HEK293 (cell line): ENCODE measurements around the gene DDX56.
A peak's percentile ranks its signal among the peaks of the same experiment; 100 is the strongest.

ENCODE experiments used
- CTCF ChIA-PET: fragments of 350-600 bp; formaldehyde crosslinking; extraction: SDS; loops from one replicate; lab custom pipeline; 2021; ENCODE audit warnings: antibody characterized with exemption; lab: Yijun Ruan, JAX
- POLR2A ChIA-PET: fragments of 300-600 bp; formaldehyde crosslinking; extraction: SDS; loops from one replicate; lab custom pipeline; 2020; ENCODE audit warnings: antibody characterized with exemption, inconsistent platforms; lab: Yijun Ruan, JAX
- H3K27ac ChIP-seq: fragments of 200-500 bp; sonication (Bioruptor generic); 2 replicates; pipeline ENCODE4 v1.5.1; 2014; ENCODE audit warnings: low read depth, low read length, control low read depth, inconsistent platforms; ENCODE audit errors: extremely low read depth
- H3K36me3 ChIP-seq, 2 experiments: fragments of 200-500 bp in 1 of 2; sonication (Bioruptor generic) in 1 of 2; 1 replicate in 1 of 2; 2 replicates in 1 of 2; pipeline ENCODE4 v1.5.1; 2014 to 2017; ENCODE audit warnings: inconsistent platforms in 2 of 2, low read length in 2 of 2; ENCODE audit not compliant: control insufficient read depth in 2 of 2, insufficient read depth in 1 of 2
- H3K4me1 ChIP-seq: fragments of 200-500 bp; sonication (Bioruptor generic); 2 replicates; pipeline ENCODE4 v1.5.1; 2014; ENCODE audit warnings: mild to moderate bottlenecking, low read length, inconsistent platforms; ENCODE audit not compliant: control insufficient read depth, insufficient read depth
- H3K4me3 ChIP-seq: 2 replicates; pipeline ENCODE4 v1.5.1; 2011; ENCODE audit warnings: low read depth, mild to moderate bottlenecking, control low read depth, low read length, moderate library complexity
- H3K9me3 ChIP-seq: fragments of 200-500 bp; sonication (Bioruptor generic); 2 replicates; pipeline ENCODE4 v1.5.1; 2014; ENCODE audit warnings: low read depth, low read length, inconsistent platforms; ENCODE audit not compliant: control insufficient read depth, insufficient read depth
- BCL11A ChIP-seq: fragments of 450-650 bp; formaldehyde crosslinking; IDR thresholded peaks from 2 replicates; pipeline ENCODE4 v1.5.1; 2016; ENCODE audit warnings: low read depth, missing biosample characterization, missing genetic modification characterization
- GLI2 ChIP-seq: fragments of 450-650 bp; formaldehyde crosslinking; IDR thresholded peaks from 2 replicates; pipeline ENCODE4; 2017; ENCODE audit warnings: missing biosample characterization, missing genetic modification characterization, low read depth, borderline replicate concordance
- KLF16 ChIP-seq: fragments of 450-650 bp; formaldehyde crosslinking; IDR thresholded peaks from 2 replicates; pipeline ENCODE4 v1.5.1; 2017; ENCODE audit warnings: missing biosample characterization, missing genetic modification characterization
- OSR2 ChIP-seq: fragments of 450-650 bp; formaldehyde crosslinking; IDR thresholded peaks from 2 replicates; pipeline ENCODE4 v1.5.1; 2016; ENCODE audit warnings: missing biosample characterization, missing genetic modification characterization
- ZBTB48 ChIP-seq: fragments of 450-650 bp; formaldehyde crosslinking; IDR thresholded peaks from 2 replicates; pipeline ENCODE4 v1.5.1; 2016; ENCODE audit warnings: missing biosample characterization, missing genetic modification characterization
- ZFHX2 ChIP-seq: fragments of 450-650 bp; formaldehyde crosslinking; conservative IDR thresholded peaks from 2 replicates; pipeline ENCODE4 v1.5.1; 2016; ENCODE audit warnings: missing biosample characterization, missing genetic modification characterization
- ZNF157 ChIP-seq: fragments of 450-650 bp; formaldehyde crosslinking; IDR thresholded peaks from 2 replicates; pipeline ENCODE4 v1.5.1; 2016; ENCODE audit warnings: missing biosample characterization, missing genetic modification characterization
- ZNF169 ChIP-seq: fragments of 450-650 bp; formaldehyde crosslinking; IDR thresholded peaks from 2 replicates; pipeline ENCODE4 v1.5.1; 2016; ENCODE audit warnings: missing biosample characterization, missing genetic modification characterization
- ZNF23 ChIP-seq: fragments of 450-650 bp; formaldehyde crosslinking; IDR thresholded peaks from 2 replicates; pipeline ENCODE4 v1.5.1; 2016; ENCODE audit warnings: missing biosample characterization, missing genetic modification characterization, borderline replicate concordance
- ZNF24 ChIP-seq: fragments of 450-650 bp; formaldehyde crosslinking; IDR thresholded peaks from 2 replicates; pipeline ENCODE4 v1.5.1; 2016; ENCODE audit warnings: missing biosample characterization, missing genetic modification characterization
- ZNF266 ChIP-seq: fragments of 450-650 bp; formaldehyde crosslinking; IDR thresholded peaks from 2 replicates; pipeline ENCODE4 v1.5.1; 2016; ENCODE audit warnings: missing biosample characterization, missing genetic modification characterization, low read depth
- ZNF391 ChIP-seq: fragments of 450-650 bp; formaldehyde crosslinking; IDR thresholded peaks from 2 replicates; pipeline ENCODE4 v1.5.1; 2016; ENCODE audit warnings: low read depth, missing biosample characterization, missing genetic modification characterization, borderline replicate concordance
- ZNF660 ChIP-seq: fragments of 450-650 bp; IDR thresholded peaks from 2 replicates; pipeline ENCODE4 v1.5.1; 2018; ENCODE audit warnings: missing biosample characterization, mild to moderate bottlenecking, missing genetic modification characterization
- ZNF776 ChIP-seq: fragments of 450-650 bp; formaldehyde crosslinking; IDR thresholded peaks from 2 replicates; pipeline ENCODE4 v1.5.0; 2017; ENCODE audit warnings: missing biosample characterization, missing genetic modification characterization, borderline replicate concordance
- ZSCAN30 ChIP-seq: fragments of 450-650 bp; IDR thresholded peaks from 2 replicates; pipeline ENCODE4 v1.5.1; 2018; ENCODE audit warnings: missing biosample characterization, mild to moderate bottlenecking, missing genetic modification characterization, moderate library complexity
- TF ChIP-seq, protein P1 (sequence below): IDR thresholded peaks from 2 replicates; pipeline ENCODE4 v1.6.1; 2011; ENCODE audit warnings: mild to moderate bottlenecking, low read depth, low read length, borderline replicate concordance
- TF ChIP-seq, protein P2 (sequence below): fragments of 450-650 bp; formaldehyde crosslinking; IDR thresholded peaks from 2 replicates; pipeline ENCODE4 v1.5.1; 2016; ENCODE audit warnings: missing biosample characterization, missing genetic modification characterization, borderline replicate concordance
- TF ChIP-seq, protein P3 (sequence below): fragments of 450-650 bp; formaldehyde crosslinking; conservative IDR thresholded peaks from 2 replicates; pipeline ENCODE4 v1.5.1; 2016; ENCODE audit warnings: low read depth, missing biosample characterization, missing genetic modification characterization
- TF ChIP-seq, protein P4 (sequence below): sonication (generic); formaldehyde crosslinking; IDR thresholded peaks from 2 replicates; pipeline ENCODE4 v1.8.1; 2022; ENCODE audit warnings: mild to moderate bottlenecking, moderate library complexity, missing genetic modification reagents
- TF ChIP-seq, protein P5 (sequence below): fragments of 450-650 bp; formaldehyde crosslinking; IDR thresholded peaks from 2 replicates; pipeline ENCODE4 v1.5.1; 2016; ENCODE audit warnings: missing biosample characterization, missing genetic modification characterization
- TF ChIP-seq, protein P6 (sequence below): fragments of 450-650 bp; formaldehyde crosslinking; IDR thresholded peaks from 2 replicates; pipeline ENCODE4 v1.5.1; 2016; ENCODE audit warnings: missing biosample characterization, missing genetic modification characterization

The DDX56 gene

DNA sequence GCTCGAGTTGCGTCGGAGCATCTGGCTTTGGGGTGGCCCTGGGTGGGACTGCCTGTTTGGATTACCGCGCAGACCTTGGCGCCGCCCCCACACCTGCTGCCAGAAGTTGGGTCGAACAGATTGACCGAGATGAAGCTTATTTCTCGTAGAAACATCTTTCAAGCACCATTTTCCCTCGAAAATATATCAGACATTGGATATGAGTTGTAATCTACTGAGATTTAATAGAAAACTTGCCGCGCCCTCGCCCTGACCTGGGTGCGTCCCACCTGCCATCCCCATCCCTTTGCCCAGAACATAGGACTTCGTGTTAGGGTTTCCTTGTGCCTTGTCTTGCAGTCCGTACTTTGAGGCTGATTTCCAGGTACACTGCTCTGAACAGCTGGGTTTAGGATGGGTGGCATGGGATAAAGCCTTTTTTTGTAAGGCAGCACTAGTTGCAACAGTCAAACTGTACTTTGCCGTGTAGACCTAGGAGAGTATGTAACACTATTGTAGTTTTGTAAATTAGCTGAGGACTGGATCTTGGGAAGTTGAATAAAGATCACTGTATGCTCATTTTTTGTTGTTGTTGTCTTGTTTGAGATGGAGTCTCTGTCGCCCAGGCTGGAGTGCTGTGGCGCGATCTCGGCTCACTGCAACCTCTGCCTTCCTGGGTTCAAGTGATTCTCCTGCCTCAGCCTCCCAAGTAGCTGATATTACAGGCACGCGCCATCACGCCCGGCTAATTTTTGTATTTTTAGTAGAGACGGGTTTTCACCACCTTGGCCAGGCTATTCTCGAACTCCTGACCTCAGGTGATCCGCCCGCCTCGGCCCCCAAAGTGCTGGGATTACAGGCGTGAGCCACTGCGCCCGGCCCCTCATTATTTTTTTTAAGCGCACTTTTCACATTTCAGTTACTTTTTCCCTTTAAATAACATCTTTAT lies 33.7 kb upstream of the DDX56 start (continued):
- TF ChIP-seq, protein P1, sequence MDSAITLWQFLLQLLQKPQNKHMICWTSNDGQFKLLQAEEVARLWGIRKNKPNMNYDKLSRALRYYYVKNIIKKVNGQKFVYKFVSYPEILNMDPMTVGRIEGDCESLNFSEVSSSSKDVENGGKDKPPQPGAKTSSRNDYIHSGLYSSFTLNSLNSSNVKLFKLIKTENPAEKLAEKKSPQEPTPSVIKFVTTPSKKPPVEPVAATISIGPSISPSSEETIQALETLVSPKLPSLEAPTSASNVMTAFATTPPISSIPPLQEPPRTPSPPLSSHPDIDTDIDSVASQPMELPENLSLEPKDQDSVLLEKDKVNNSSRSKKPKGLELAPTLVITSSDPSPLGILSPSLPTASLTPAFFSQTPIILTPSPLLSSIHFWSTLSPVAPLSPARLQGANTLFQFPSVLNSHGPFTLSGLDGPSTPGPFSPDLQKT = no peak
- TF ChIP-seq ZNF391 (tag by site-specific recombination) (0 out of 2 replicates have a peak, but pooled peaks have one; percentile 33), ZNF24 (0 out of 2 replicates have a peak, but pooled peaks have one; percentile 20)
- TF ChIP-seq, protein P2, sequence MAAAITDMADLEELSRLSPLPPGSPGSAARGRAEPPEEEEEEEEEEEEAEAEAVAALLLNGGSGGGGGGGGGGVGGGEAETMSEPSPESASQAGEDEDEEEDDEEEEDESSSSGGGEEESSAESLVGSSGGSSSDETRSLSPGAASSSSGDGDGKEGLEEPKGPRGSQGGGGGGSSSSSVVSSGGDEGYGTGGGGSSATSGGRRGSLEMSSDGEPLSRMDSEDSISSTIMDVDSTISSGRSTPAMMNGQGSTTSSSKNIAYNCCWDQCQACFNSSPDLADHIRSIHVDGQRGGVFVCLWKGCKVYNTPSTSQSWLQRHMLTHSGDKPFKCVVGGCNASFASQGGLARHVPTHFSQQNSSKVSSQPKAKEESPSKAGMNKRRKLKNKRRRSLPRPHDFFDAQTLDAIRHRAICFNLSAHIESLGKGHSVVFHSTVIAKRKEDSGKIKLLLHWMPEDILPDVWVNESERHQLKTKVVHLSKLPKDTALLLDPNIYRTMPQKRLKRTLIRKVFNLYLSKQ (tag by site-specific recombination) = no peak
- TF ChIP-seq, protein P3, sequence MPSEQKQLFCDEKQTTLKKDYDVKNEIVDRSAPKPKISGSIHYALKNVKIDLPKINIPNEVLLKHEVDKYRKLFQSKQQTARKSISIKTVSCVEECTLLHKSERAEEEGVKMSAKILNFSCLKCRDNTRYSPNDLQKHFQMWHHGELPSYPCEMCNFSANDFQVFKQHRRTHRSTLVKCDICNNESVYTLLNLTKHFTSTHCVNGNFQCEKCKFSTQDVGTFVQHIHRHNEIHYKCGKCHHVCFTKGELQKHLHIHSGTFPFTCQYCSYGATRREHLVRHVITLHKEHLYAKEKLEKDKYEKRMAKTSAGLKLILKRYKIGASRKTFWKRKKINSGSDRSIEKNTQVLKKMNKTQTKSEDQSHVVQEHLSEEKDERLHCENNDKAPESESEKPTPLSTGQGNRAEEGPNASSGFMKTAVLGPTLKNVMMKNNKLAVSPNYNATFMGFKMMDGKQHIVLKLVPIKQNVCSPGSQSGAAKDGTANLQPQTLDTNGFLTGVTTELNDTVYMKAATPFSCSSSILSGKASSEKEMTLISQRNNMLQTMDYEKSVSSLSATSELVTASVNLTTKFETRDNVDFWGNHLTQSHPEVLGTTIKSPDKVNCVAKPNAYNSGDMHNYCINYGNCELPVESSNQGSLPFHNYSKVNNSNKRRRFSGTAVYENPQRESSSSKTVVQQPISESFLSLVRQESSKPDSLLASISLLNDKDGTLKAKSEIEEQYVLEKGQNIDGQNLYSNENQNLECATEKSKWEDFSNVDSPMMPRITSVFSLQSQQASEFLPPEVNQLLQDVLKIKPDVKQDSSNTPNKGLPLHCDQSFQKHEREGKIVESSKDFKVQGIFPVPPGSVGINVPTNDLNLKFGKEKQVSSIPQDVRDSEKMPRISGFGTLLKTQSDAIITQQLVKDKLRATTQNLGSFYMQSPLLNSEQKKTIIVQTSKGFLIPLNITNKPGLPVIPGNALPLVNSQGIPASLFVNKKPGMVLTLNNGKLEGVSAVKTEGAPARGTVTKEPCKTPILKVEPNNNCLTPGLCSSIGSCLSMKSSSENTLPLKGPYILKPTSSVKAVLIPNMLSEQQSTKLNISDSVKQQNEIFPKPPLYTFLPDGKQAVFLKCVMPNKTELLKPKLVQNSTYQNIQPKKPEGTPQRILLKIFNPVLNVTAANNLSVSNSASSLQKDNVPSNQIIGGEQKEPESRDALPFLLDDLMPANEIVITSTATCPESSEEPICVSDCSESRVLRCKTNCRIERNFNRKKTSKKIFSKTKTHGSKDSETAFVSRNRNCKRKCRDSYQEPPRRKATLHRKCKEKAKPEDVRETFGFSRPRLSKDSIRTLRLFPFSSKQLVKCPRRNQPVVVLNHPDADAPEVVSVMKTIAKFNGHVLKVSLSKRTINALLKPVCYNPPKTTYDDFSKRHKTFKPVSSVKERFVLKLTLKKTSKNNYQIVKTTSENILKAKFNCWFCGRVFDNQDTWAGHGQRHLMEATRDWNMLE (tag by site-specific recombination) = no peak

DNA sequence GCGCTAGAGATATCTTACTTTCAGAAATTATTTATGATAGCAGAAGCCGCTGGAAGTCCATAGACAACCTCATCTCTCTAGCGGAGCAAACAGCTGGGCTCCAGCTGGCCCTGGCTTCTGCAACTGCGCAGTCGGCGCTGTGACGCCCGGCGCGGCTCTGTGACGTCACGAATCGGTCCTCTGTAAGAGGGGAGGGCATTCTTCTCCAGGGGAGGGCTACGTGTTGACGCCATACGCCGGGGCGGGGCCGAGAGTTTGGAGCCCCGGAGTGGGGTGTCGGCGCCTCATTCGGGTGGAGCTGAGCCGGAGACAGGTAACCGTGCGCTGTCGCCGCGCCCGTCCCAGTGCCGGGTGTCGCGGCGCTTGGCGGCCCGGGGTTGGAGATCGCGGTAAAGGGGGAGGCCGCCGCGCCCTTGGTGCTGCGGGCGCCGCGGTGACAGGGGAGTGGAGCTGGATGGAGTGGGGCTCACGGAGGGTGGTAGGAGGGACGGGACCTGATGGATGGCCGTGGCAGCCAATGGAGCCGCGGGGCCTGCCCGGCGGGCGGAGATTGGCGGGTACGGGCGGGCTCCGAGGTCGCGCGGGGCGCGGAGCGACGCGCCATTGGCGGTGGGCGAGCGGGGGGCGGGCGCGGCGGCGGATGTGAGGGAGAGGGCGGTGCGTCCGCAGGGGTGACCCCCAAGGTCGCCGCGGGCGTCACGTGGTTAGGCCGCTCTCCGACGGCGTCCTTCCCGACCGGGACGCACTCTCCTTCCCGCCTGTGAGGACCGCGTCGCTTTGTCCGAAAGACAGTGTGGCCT lies 32.8 kb upstream of the DDX56 start, which contains the start of gene OGDH:
Gene OGDH, plus strand, starts transcription at position 287 of the 800 bp plus-strand sequence. CDS start 17,717 bp downstream, outside the sequence.
- no peaks in the 10 kb centered on the region for H3K4me1 ChIP-seq
- CTCF ChIA-PET = interaction anchor here (1.0 to 1.5 kb wide), 2 partner anchors 11 to 241 kb away, joined by 3 to 5 read pairs; partner anchors contain the start of gene H2AZ2
- POLR2A ChIA-PET = interaction anchor here (0.6 to 2.4 kb wide), 28 partner anchors 13 to 419 kb away, joined by 3 to 14 read pairs (median 4); partner anchors contain the start of genes DDX56, H2AZ2, PURB and TMED4
- H3K4me3 ChIP-seq = peak within 1 kb of the TSS; percentile 98
- H3K9me3 ChIP-seq = no peaks in the 10 kb centered on the region
- no peaks in the 10 kb centered on the region for H3K36me3 ChIP-seq
- peak within 1 kb of the TSS; percentile 86 for H3K27ac ChIP-seq
- TF ChIP-seq KLF16 (tag by site-specific recombination) (peak; percentile 82), ZNF266 (tag by site-specific recombination) (no peak), OSR2 (tag by site-specific recombination) (0 out of 2 replicates have a peak, but pooled peaks have one; percentile 20), ZNF157 (tag by site-specific recombination) (no peak), ZSCAN30 (tag by site-specific recombination) (peak; percentile 52), ZFHX2 (peak; percentile 66), ZNF776 (tag by site-specific recombination) (no peak), ZBTB48 (tag by site-specific recombination) (no peak; the same call in 1 of the 2 replicates), GLI2 (tag by site-specific recombination) (no peak), ZNF660 (tag by site-specific recombination) (peak; percentile 37; the same call in 1 of the 2 replicates), ZNF23 (tag by site-specific recombination) (no peak), BCL11A (tag by site-specific recombination) (no peak; the same call in 1 of the 2 replicates), ZNF169 (tag by site-specific recombination) (no peak)
- TF ChIP-seq, protein P4, sequence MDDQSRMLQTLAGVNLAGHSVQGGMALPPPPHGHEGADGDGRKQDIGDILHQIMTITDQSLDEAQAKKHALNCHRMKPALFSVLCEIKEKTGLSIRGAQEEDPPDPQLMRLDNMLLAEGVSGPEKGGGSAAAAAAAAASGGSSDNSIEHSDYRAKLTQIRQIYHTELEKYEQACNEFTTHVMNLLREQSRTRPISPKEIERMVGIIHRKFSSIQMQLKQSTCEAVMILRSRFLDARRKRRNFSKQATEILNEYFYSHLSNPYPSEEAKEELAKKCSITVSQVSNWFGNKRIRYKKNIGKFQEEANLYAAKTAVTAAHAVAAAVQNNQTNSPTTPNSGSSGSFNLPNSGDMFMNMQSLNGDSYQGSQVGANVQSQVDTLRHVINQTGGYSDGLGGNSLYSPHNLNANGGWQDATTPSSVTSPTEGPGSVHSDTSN = peak; percentile 99
- TF ChIP-seq, protein P5, sequence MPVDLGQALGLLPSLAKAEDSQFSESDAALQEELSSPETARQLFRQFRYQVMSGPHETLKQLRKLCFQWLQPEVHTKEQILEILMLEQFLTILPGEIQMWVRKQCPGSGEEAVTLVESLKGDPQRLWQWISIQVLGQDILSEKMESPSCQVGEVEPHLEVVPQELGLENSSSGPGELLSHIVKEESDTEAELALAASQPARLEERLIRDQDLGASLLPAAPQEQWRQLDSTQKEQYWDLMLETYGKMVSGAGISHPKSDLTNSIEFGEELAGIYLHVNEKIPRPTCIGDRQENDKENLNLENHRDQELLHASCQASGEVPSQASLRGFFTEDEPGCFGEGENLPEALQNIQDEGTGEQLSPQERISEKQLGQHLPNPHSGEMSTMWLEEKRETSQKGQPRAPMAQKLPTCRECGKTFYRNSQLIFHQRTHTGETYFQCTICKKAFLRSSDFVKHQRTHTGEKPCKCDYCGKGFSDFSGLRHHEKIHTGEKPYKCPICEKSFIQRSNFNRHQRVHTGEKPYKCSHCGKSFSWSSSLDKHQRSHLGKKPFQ (tag by site-specific recombination) = no peak
- TF ChIP-seq, protein P6, sequence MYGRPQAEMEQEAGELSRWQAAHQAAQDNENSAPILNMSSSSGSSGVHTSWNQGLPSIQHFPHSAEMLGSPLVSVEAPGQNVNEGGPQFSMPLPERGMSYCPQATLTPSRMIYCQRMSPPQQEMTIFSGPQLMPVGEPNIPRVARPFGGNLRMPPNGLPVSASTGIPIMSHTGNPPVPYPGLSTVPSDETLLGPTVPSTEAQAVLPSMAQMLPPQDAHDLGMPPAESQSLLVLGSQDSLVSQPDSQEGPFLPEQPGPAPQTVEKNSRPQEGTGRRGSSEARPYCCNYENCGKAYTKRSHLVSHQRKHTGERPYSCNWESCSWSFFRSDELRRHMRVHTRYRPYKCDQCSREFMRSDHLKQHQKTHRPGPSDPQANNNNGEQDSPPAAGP (tag by site-specific recombination) = peak; percentile 80
